LNCaP clone FGC (cell line): ENCODE data around the gene WDFY2.

Experiments used
- DNase-seq: peaks from one replicate; pipeline ENCODE4 v3.0.0-alpha.2; 2011; ENCODE audit warnings: low read depth
- H3K4me3 ChIP-seq: 2 replicates; pipeline ENCODE4 v1.5.1; 2011; ENCODE audit warnings: mild to moderate bottlenecking, low read depth, low read length, control low read depth
- CTCF ChIP-seq: IDR thresholded peaks from 2 replicates; pipeline ENCODE4 v1.5.1; 2012; ENCODE audit warnings: mild to moderate bottlenecking; ENCODE audit not compliant: control insufficient read depth, insufficient read depth; ENCODE audit errors: extremely low read depth

WDFY2 gene

GRCh38 chr13:51814825-51815650 lies 230.8 kb downstream of the WDFY2 start:
- peak; percentile 70 for TF ChIP-seq CTCF
- DNase-seq, result no peak
- peak overlapping the region; percentile 33 for H3K4me3 ChIP-seq

GRCh38 chr13:51815848-51816247 lies 231.6 kb downstream of the WDFY2 start:
- no peak for TF ChIP-seq CTCF
- no peak overlapping the region for H3K4me3 ChIP-seq
- no peak for DNase-seq

- no peak for TF ChIP-seq CTCF
- no peak overlapping the region for H3K4me3 ChIP-seq
- DNase-seq, result no peak
Measured at GRCh38 chr13:51816604-51817249, 232.5 kb downstream of the WDFY2 start.
